ENCODE data around the gene ZNF365.

GRCh38 chr10:62424026-62424425 is 49.9 kb downstream of the ZNF365 start:
- TF ChIP-seq CTCF (IDR thresholded peaks at IDR 0.05; ENCODE audit: poor library complexity) (no peak), EZH2 (IDR thresholded peaks at IDR 0.05; ENCODE audit: borderline replicate concordance) (no peak)

Data from hepatocyte (in vitro differentiated cells).